GM19438 (cell line): ENCODE measurements around the gene NR4A1.

ENCODE experiments used
- ATAC-seq: cut with Tn5 transposase; IDR thresholded peaks from one replicate; pipeline ENCODE4 v1.9.1; 2021; ENCODE audit warnings: low read depth; ENCODE audit not compliant: unreplicated experiment

The NR4A1 gene

GRCh38 chr12:52050758-52051541 lies at the start of gene NR4A1:
Gene NR4A1 (plus strand): TSS chr12:52051442. CDS start chr12:52054329, 2,887 bp downstream.
- ATAC-seq, result peak; percentile 76

GRCh38 chr12:52003016-52003550 lies 48.2 kb upstream of the NR4A1 start:
- no peak for ATAC-seq

- ATAC-seq, result no peak
Measured at GRCh38 chr12:52003591-52003990, 47.7 kb upstream of the NR4A1 start.

GRCh38 chr12:52004042-52004648 lies 47.1 kb upstream of the NR4A1 start:
- no peak for ATAC-seq

GRCh38 chr12:52005218-52005902 lies 45.9 kb upstream of the NR4A1 start:
- ATAC-seq, result no peak

- ATAC-seq, result peak; percentile 67
Measured at GRCh38 chr12:52005903-52006703, 45.1 kb upstream of the NR4A1 start.

GRCh38 chr12:52006726-52007157 lies 44.5 kb upstream of the NR4A1 start, which contains the start of gene TAMALIN:
Gene TAMALIN (plus strand): TSS chr12:52006946. CDS start chr12:52007020, 74 bp downstream.
- ATAC-seq, result no peak

GRCh38 chr12:52007158-52007921 lies 43.9 kb upstream of the NR4A1 start:
- ATAC-seq, result no peak

- no peak for ATAC-seq
Measured at GRCh38 chr12:52007982-52008510, 43.2 kb upstream of the NR4A1 start.

- no peak for ATAC-seq
Measured at GRCh38 chr12:52009081-52009751, 42.0 kb upstream of the NR4A1 start.

GRCh38 chr12:52010152-52010622 lies 41.1 kb upstream of the NR4A1 start:
- no peak for ATAC-seq

GRCh38 chr12:52010692-52011601 lies 40.3 kb upstream of the NR4A1 start:
- ATAC-seq, result no peak

- no peak for ATAC-seq
Measured at GRCh38 chr12:52011602-52012214, 39.5 kb upstream of the NR4A1 start.

- ATAC-seq, result no peak
Measured at GRCh38 chr12:52013626-52014310, 37.5 kb upstream of the NR4A1 start.

- no peak for ATAC-seq
Measured at GRCh38 chr12:52014567-52015530, 36.4 kb upstream of the NR4A1 start.
